HG03108 (cell line): ENCODE results near the gene PRKACA.
"Not testable (repeated sequence)": the region's sequence is repeated elsewhere in the genome, so short reads cannot be mapped to it uniquely, and the experiment has no call there.

Source experiments
- ATAC-seq: cut with Tn5 transposase; IDR thresholded peaks from one replicate; pipeline ENCODE4 v1.9.1; 2021; ENCODE audit warnings: moderate library complexity; ENCODE audit not compliant: unreplicated experiment

PRKACA gene

DNA sequence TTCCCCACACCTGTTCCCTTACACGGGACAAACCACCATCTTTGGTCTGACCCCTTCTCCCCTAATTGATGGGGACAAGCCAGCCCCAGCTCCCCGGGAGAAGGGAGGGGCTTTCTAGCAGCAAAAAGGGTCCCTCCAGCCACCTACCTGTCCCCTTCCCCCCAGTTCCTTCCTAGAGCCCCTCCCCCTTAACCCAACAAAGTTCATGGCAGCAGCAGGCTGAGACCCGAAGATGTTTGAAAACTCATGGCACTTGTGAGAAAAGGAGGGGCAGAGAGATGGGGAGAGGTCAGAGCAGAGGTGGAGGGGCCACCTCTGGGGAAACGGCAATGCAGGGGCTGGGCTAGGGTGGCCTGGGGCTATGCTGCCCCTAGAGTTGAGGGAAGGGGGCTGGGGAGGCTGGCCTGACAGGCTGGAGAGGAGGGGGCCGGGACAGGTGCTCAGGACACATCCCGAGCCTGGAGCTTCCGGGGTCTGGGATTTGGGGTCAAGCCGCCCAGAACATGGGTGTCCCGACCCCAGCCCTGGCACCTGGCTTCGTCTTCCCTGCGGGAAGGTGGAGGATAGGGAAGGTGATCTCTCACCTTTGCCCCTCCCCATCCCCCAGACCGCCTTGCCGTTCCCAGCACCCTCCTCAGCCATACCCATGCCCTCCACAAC lies 31.3 kb upstream of the PRKACA start:
- ATAC-seq, result no peak

DNA sequence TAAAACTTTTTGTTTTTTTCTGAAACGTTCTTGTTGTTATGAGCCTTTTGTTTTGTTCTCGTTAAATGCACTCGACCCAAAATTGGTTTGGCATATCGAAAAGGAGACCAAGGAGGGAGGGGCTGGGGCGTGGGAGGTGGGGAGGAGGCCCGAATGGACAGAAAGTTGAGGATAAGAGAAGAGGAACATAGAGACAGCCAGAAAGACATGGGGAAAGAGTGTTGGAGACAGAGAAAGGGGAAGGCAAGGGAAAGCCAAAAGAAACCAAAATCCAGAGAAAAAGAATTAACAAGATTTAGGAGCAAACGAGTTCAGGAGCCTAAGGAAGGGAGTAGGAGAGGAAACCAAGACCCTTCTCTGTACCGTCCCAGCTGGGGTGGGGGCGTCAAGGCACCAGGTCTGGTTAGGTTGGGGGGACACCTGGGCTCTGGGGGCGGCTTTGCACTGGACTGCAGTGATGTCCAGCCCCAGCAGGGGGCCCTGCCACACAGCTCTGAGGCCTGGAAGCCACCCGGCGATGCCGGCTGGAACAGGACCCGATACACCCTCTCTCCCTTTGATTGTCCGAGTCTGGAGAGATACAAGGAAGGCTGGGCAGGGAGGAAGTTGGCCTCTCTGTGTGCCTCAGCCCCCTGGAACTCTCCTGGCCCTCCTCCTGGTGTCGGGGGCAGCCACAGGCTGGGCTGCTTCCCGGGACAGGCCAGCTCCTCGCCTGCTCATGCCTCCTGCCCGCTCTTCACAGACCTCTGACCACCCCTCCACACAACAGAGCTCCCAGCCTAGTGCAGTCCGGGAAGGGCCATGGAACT lies 30.4 kb upstream of the PRKACA start:
- no peak for ATAC-seq

GRCh38 chr19:14146789-14147216 lies 29.2 kb upstream of the PRKACA start:
- ATAC-seq, result no peak

GRCh38 chr19:14146169-14146568 lies 28.6 kb upstream of the PRKACA start:
- ATAC-seq, result not testable (repeated sequence)

DNA sequence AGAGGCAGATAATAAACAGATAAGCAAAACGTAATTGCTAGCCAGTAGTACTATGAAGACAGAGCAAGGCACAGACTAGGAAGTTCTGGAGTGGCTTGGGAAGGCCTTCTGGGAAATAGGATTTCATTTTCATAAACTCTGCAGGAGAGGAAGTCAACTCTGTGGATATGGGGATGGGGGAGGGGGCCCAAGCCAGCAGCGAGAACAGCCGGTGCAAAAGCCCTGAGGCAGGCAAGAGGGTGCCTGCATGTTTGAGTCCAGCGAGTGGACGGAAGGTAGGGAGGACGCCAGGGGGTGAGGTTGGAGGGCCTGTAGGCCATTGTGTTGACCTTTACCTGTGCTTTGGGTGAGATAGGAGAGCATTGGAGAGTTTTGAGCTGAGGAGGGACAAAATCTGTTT lies 27.8 kb upstream of the PRKACA start:
- ATAC-seq, result no peak

- no peak for ATAC-seq
These were observed 25.0 kb upstream of the PRKACA start for GRCh38 chr19:14142262-14143190.

DNA sequence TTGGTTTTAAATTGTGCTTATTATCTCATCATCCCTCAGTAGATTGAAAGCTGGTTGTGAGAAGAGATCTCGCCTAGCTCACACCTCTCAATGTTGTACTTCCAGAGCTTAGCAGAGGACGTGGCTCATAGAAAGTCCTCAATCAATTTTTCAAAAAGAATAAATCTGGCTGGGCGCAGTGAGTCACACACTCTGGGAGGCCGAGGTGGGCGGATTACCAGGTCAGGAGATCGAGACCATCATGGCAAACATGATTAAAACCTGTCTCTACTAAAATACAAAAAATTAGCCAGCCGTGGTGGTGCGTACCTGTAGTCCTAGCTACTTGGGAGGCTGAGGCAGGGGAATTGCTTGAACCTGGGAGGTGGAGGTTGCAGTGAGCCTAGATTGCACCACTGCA lies 23.5 kb upstream of the PRKACA start:
- no peak for ATAC-seq

GRCh38 chr19:14139944-14140343 lies 22.4 kb upstream of the PRKACA start:
- ATAC-seq, result no peak

- ATAC-seq, result no peak
These were observed 21.2 kb upstream of the PRKACA start for GRCh38 chr19:14138576-14139265.

GRCh38 chr19:14136509-14137281 lies 19.1 kb upstream of the PRKACA start, which contains the start of gene ASF1B:
Gene ASF1B (minus strand): TSS chr19:14136589. CDS start chr19:14136456, 133 bp downstream.
- ATAC-seq, result peak; percentile 72

- no peak for ATAC-seq
These were observed 18.5 kb upstream of the PRKACA start for GRCh38 chr19:14135985-14136508.

- ATAC-seq, result no peak
These were observed 17.8 kb upstream of the PRKACA start for GRCh38 chr19:14135355-14135754.

DNA sequence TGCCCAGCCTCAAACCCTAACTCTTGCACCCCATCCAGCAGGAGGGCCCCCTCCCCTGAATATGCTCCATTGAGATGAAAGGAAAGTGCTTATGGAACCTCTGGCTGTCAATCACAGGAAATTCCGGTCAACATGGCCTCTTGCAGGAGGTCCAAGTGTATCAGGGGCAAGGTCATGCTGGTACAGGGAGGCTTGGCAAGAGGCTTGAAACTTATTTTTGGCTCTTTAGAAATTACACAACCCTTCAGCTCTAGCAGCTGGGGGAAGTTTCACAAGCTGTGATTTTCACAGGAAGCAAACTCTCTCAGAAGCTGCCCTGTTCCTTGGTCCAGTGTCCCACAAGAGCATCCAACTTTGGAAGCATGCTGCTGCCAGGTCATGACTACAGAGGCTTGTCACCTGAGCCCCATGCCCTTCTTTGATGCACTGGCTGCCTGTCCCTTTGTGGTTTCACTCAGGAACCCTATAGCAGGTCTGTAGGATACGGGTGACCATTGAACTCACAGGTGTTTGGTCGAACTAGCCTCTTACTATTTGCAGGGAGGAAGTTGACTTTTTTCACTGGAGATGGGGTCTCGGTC lies 10.5 kb upstream of the PRKACA start:
- ATAC-seq, result peak; percentile 48

GRCh38 chr19:14127176-14127575 lies 9.6 kb upstream of the PRKACA start:
- no peak for ATAC-seq

- ATAC-seq, result no peak
These were observed 5.4 kb upstream of the PRKACA start for GRCh38 chr19:14122924-14123323.

DNA sequence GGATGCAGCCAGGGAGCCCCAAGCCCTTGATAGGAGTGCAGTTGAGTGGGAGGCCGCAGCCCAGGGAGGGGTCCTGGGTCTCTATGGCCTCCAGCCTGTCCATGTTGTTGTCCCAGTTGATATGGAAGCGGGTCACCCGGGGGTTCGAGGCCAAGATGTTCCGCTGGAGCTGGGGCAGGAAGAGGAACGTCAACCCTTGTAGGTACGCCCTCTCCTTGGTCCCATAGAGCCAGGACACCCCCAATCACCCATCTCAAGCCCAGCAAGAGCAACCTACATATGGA lies 2.9 kb upstream of the PRKACA start:
- ATAC-seq, result no peak

DNA sequence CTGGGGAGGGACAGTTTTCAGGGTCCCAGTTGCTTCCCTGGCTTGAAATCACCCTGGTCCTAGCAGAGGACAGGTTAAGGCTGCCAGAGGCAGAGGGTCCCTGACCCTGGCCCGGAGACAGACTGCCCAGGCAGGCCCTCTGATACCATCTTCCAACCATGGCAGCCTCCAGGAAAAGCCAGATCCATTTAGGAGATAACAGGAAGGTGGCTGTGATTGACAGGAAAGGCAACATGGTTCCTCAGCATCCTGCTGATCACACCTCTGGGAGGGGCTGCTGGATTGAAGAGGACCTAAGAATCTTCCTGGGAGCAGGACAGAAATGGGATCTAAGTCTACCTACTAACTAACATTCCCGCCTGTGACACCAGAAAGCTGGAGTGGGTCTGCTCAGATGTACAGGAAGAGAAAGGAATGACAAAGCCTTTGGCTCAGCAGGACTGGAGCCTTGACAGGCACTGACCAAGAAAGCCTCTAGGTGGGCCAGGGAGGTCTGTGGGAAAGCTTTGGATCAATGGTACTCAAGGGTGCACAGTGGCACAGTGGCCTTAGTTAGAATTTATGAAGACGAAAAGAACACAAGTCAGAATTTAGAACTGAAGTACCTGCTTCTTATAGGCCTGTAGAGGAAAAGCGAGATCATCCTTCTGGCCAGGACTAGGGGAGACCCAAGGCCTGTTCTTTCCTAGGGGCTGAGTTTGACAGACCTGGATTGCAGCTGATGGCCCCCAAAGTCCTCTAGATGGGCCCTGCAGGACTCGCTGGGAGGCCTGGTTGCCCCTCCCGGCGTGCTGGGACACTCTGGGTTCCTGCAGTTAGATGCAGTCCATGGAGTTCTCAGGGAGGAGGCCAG lies 2.3 kb upstream of the PRKACA start:
- no peak for ATAC-seq

DNA sequence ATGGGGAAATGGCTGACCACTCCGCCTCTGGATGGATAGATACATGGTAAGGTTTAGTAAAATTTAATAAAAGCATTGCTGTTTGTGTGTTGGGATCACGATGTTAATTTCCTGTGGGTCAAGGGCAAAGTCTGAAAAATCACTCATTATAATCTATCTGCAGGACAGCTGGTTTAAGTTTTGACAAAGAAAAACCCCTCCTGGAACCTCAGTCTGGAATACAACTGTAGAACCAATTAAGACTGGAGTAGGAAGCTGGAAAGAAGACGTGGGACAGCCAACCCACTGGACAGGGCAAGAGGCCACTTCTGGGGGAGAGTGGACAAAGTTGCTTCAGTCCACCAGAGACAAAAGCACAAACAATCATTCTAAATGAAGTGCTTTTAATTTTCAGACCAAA lies 1.6 kb upstream of the PRKACA start:
- no peak for ATAC-seq
